IMR-90 (cell line): ENCODE data around the gene KCNJ1. TPM values are rescaled to one million over a fixed set of nuclear protein-coding genes. Genes with fewer than 3 reads are reported as not detected.

Experiments used
- ATAC-seq: fragments of 200-7000 bp; cut with Tn5 transposase; 2 replicates; pipeline ENCODE4 v1.9.1; 2020; ENCODE audit warnings: low read depth, mild to moderate bottlenecking, moderate library complexity
- BruUV-seq: library from RNA; stranded (reverse); fragments of 400-500 nt; replicated peaks from 2 replicates; lab custom pipeline; 2021; lab: Mats Ljungman, UMichigan
- CTCF ChIA-PET: fragments of 300-600 bp; formaldehyde crosslinking; extraction: SDS; loops from one replicate; lab custom pipeline; 2021; ENCODE audit warnings: antibody characterized with exemption; lab: Yijun Ruan, JAX
- POLR2A ChIA-PET: fragments of 300-600 bp; sonication (Branson Sonifier 250); formaldehyde crosslinking; loops from one replicate; lab custom pipeline; 2022; ENCODE audit warnings: antibody characterized with exemption; ENCODE audit not compliant: unreplicated experiment; lab: Charles Lee
- DNase-seq: peaks from one replicate; pipeline ENCODE4 v3.0.0; 2013
- H2AFZ ChIP-seq: replicated peaks from 2 replicates; pipeline ENCODE3; 2013; ENCODE audit warnings: low read length, mild to moderate bottlenecking; ENCODE audit not compliant: poor library complexity
- H2AK5ac ChIP-seq: 2 replicates; pipeline ENCODE4 v1.6.1; 2013; ENCODE audit warnings: low read depth, low read length, inconsistent platforms
- H2AK9ac ChIP-seq: replicated peaks from 2 replicates; pipeline ENCODE3; 2013; ENCODE audit warnings: mild to moderate bottlenecking, low read depth, low read length, moderate library complexity; ENCODE audit not compliant: poor library complexity
- H2BK120ac ChIP-seq: 2 replicates; pipeline ENCODE4 v1.6.1; 2013; ENCODE audit warnings: low read depth, low read length, inconsistent platforms
- H2BK15ac ChIP-seq: 3 replicates; pipeline ENCODE4 v1.6.1; 2013; ENCODE audit warnings: low read depth, low read length, inconsistent platforms
- H2BK20ac ChIP-seq: 2 replicates; pipeline ENCODE4 v1.6.1; 2013; ENCODE audit warnings: low read depth, mild to moderate bottlenecking, inconsistent platforms, low read length, moderate library complexity
- H2BK5ac ChIP-seq: 2 replicates; pipeline ENCODE4 v1.6.1; 2013; ENCODE audit warnings: mild to moderate bottlenecking, low read depth, low read length, inconsistent platforms; ENCODE audit not compliant: poor library complexity, severe bottlenecking
- H3K14ac ChIP-seq: replicated peaks from 2 replicates; pipeline ENCODE4 v1.6.1; 2013; ENCODE audit warnings: low read depth, low read length, inconsistent platforms
- H3K18ac ChIP-seq: 2 replicates; pipeline ENCODE4 v1.6.1; 2013; ENCODE audit warnings: low read depth, low read length, control low read depth
- H3K23ac ChIP-seq: 2 replicates; pipeline ENCODE4 v1.6.1; 2013; ENCODE audit warnings: low read depth, low read length, inconsistent platforms
- H3K27ac ChIP-seq: 2 replicates; pipeline ENCODE4 v1.5.1; 2013; ENCODE audit warnings: mild to moderate bottlenecking, control low read depth, low read length; ENCODE audit not compliant: insufficient read depth
- H3K27me3 ChIP-seq: 2 replicates; pipeline ENCODE4 v1.6.1; 2013; ENCODE audit warnings: low read length; ENCODE audit not compliant: control insufficient read depth, insufficient read depth
- H3K36me3 ChIP-seq: 2 replicates; pipeline ENCODE4 v1.6.1; 2013; ENCODE audit warnings: low read length, mixed read lengths; ENCODE audit not compliant: control insufficient read depth, insufficient read depth
- H3K4ac ChIP-seq: 2 replicates; pipeline ENCODE4 v1.6.1; 2013; ENCODE audit warnings: low read depth, low read length, inconsistent platforms
- H3K4me1 ChIP-seq: 2 replicates; pipeline ENCODE4 v1.6.1; 2013; ENCODE audit warnings: low read length, mixed read lengths; ENCODE audit not compliant: control insufficient read depth, insufficient read depth
- H3K4me2 ChIP-seq: 2 replicates; pipeline ENCODE4 v1.6.1; 2013; ENCODE audit warnings: low read depth, mild to moderate bottlenecking, control low read depth, low read length, moderate library complexity
- H3K4me3 ChIP-seq: 2 replicates; pipeline ENCODE4 v1.5.1; 2013; ENCODE audit warnings: low read depth, mild to moderate bottlenecking, control low read depth, low read length, moderate library complexity; ENCODE audit not compliant: insufficient read depth
- H3K56ac ChIP-seq: 2 replicates; pipeline ENCODE4 v1.6.1; 2013; ENCODE audit warnings: low read length, inconsistent platforms; ENCODE audit not compliant: insufficient read depth; ENCODE audit errors: extremely low read depth
- H3K79me1 ChIP-seq, 2 experiments: 2 replicates each; pipeline ENCODE4 v1.6.1; 2013; ENCODE audit warnings: low read length in 2 of 2, inconsistent platforms in 1 of 2, low read depth in 1 of 2
- H3K9ac ChIP-seq: 2 replicates; pipeline ENCODE4 v1.6.1; 2013; ENCODE audit warnings: low read depth, low read length, control low read depth
- H3K9me1 ChIP-seq: 2 replicates; pipeline ENCODE4 v1.6.1; 2013; ENCODE audit warnings: low read length, inconsistent platforms; ENCODE audit not compliant: insufficient read depth
- H3K9me3 ChIP-seq: 2 replicates; pipeline ENCODE4 v1.6.1; 2013; ENCODE audit warnings: low read length; ENCODE audit not compliant: control insufficient read depth, insufficient read depth
- H4K20me1 ChIP-seq: 2 replicates; pipeline ENCODE4 v1.6.1; 2013; ENCODE audit warnings: low read length, inconsistent platforms; ENCODE audit not compliant: insufficient read depth
- H4K5ac ChIP-seq: 2 replicates; pipeline ENCODE4 v1.6.1; 2013; ENCODE audit warnings: mild to moderate bottlenecking, low read depth, low read length, control low read depth
- H4K8ac ChIP-seq, 2 experiments: 2 replicates each; pipeline ENCODE4 v1.6.1; 2013; ENCODE audit warnings: low read depth in 2 of 2, low read length in 2 of 2, control low read depth in 1 of 2, inconsistent platforms in 1 of 2
- H4K91ac ChIP-seq: 2 replicates; pipeline ENCODE4 v1.6.1; 2013; ENCODE audit warnings: low read depth, low read length, inconsistent platforms; ENCODE audit not compliant: insufficient read depth
- BHLHE40 ChIP-seq: fragments of 150-350 bp; IDR thresholded peaks from 2 replicates; pipeline ENCODE4 v1.6.1; 2016; ENCODE audit warnings: mild to moderate bottlenecking, low read depth, low read length
- ELK1 ChIP-seq: fragments of 150-350 bp; IDR thresholded peaks from 2 replicates; pipeline ENCODE4 v1.6.1; 2016; ENCODE audit warnings: low read depth, mild to moderate bottlenecking, low read length, moderate library complexity, borderline replicate concordance
- WGBS, 2 experiments: methylation state at CpG; one replicate each; pipeline versions ENCODE4 v1.1.5 to v1.1.7; 2013; ENCODE audit warnings: missing lambda C conversion rate in 2 of 2; ENCODE audit not compliant: insufficient read length in 1 of 2; ENCODE audit errors: extremely low coverage in 2 of 2; 5-methylcytosine and 5-hydroxymethylcytosine counted together
- dilution Hi-C: fragments of 300-500 bp; cut with HindIII; formaldehyde crosslinking; loops from one replicate; pipeline ENCODE4 v1.14.3; 2018; ENCODE audit warnings: low sequenced_read_pairs; ENCODE audit not compliant: unreplicated experiment
- in situ Hi-C: fragments of 300-500 bp; cut with MboI; formaldehyde crosslinking; loops from 3 replicates; pipeline ENCODE4 v1.14.3; 2019; ENCODE audit warnings: low sequenced_read_pairs, inconsistent platforms, mixed read lengths
- intact Hi-C: fragments of 100-400 bp; cut with micrococcal nuclease; formaldehyde crosslinking; loops from 2 replicates; pipeline ENCODE4 v1.10.0; 2022
- polyA plus RNA-seq, 3 experiments: library from polyadenylated mRNA; depleted of rRNA; stranded (reverse); fragments of >200 nt; gene quantifications; 2 replicates each; pipeline ENCODE4 v1.2.3, GENCODE V29; 2012; ENCODE audit warnings: low replicate concordance in 1 of 3
- total RNA-seq: library from RNA; depleted of rRNA; stranded (reverse); fragments of >200 nt; gene quantifications from 2 replicates; pipeline ENCODE4 v1.2.3, GENCODE V29; 2012

Gene KCNJ1
- total and polyA plus RNA-seq, 2 of the 4 experiments (the other 2 are of a cell fraction) = not detected

- ChIA-PET POLR2A (interaction anchor here (0.7 kb wide), 1 partner anchor 12 kb away, joined by 3 read pairs; no protein-coding TSS in a partner anchor), CTCF (no interaction called here)
- Histone ChIP-seq H3K23ac (no peak overlapping the region), H3K36me3 (no peaks in the 10 kb centered on the region), H3K27ac (no peak overlapping the region), H3K4ac (peak overlapping the region; percentile 39; the same call in 1 of the 2 replicates), H3K9me3 (no peaks in the 10 kb centered on the region), H3K9me1 (peaks cover 7% of the 10 kb centered on the region), H3K27me3 (peaks cover 6% of the 10 kb centered on the region), H3K79me1 (no peaks in the 10 kb centered on the region), H3K14ac (no peak overlapping the region), H2AK5ac (no peak overlapping the region), H4K91ac (no peak overlapping the region; the same call in 1 of the 2 replicates), H3K9ac (no peak overlapping the region), H3K4me3 (no peak overlapping the region), H3K56ac (no peak overlapping the region), H4K5ac (no peak overlapping the region), H2BK120ac (0 out of 2 replicates have a peak overlapping the region, but pooled peaks have one; percentile 11), H3K4me2 (no peak overlapping the region), H4K20me1 (no peaks in the 10 kb centered on the region; the same call in 1 of the 2 replicates), H2BK15ac (0 out of 3 replicates have a peak overlapping the region, but pooled peaks have one; percentile 24), H2BK20ac (no peak overlapping the region), H2AK9ac (no peak overlapping the region), H4K8ac (no peak overlapping the region), H3K4me1 (peaks cover 10% of the 10 kb centered on the region), H3K18ac (no peak overlapping the region), H2BK5ac (no peak overlapping the region), H2AFZ (no peak overlapping the region)
- in situ Hi-C loops = no loop called here
- no TSS peak for BruUV-seq
- intact Hi-C loops = no loop called here
- TF ChIP-seq ELK1 = no peak
- no peak for TF ChIP-seq BHLHE40
- dilution Hi-C loops = no loop called here
- ATAC-seq (no peak), DNase-seq (no peak)
- 92% methylated on average over 3 of the region's 9 CpGs; no CpG with 5 or more reads in 1 of the 2 experiments for WGBS, 2 experiments
These were observed 4.7 kb downstream of the KCNJ1 start for GRCh38 chr11:128862406-128862805.
